GM23338 (cell line): Measurements from ENCODE around the gene PKD1. TPM values are rescaled to one million over a fixed set of nuclear protein-coding genes. Genes with fewer than 3 reads are reported as not detected.

ENCODE experiments used
- ATAC-seq: fragments of 200-7000 bp; cut with Tn5 transposase; 3 replicates; pipeline ENCODE4 v1.9.1; 2020
- DNase-seq: peaks from one replicate; pipeline ENCODE4 v3.0.0-alpha.2; 2015; ENCODE audit warnings: low spot score
- H2AFZ ChIP-seq: fragments of 200-600 bp; sonication (generic); 2 replicates; pipeline ENCODE4 v1.8.0; 2016; ENCODE audit warnings: antibody characterized with exemption, mild to moderate bottlenecking, moderate library complexity
- H3F3A ChIP-seq: fragments of 200-600 bp; sonication (generic); replicated peaks from 2 replicates; pipeline ENCODE4 v1.8.0; 2017; ENCODE audit warnings: antibody characterized with exemption, mixed run types, low read depth
- H3K27ac ChIP-seq: fragments of 200-600 bp; sonication (generic); 2 replicates; pipeline ENCODE4 v1.6.1; 2016; ENCODE audit warnings: low read depth
- H3K27me3 ChIP-seq: fragments of 200-600 bp; sonication (generic); 2 replicates; pipeline ENCODE4 v1.8.0; 2016; ENCODE audit warnings: mild to moderate bottlenecking, mixed run types, moderate library complexity; ENCODE audit not compliant: insufficient read depth
- H3K36me3 ChIP-seq: fragments of 200-600 bp; sonication (generic); 2 replicates; pipeline ENCODE4 v1.8.0; 2016; ENCODE audit warnings: mild to moderate bottlenecking; ENCODE audit not compliant: insufficient read depth
- H3K4me1 ChIP-seq: fragments of 200-600 bp; sonication (generic); 2 replicates; pipeline ENCODE4 v1.8.0; 2016; ENCODE audit warnings: mild to moderate bottlenecking, moderate library complexity; ENCODE audit not compliant: insufficient read depth
- H3K4me2 ChIP-seq: fragments of 200-600 bp; sonication (generic); 2 replicates; pipeline ENCODE4 v1.7.1; 2017; ENCODE audit warnings: mixed run types
- H3K4me3 ChIP-seq: fragments of 200-600 bp; sonication (generic); 2 replicates; pipeline ENCODE4 v1.6.1; 2016; ENCODE audit warnings: mixed run types
- H3K79me2 ChIP-seq: fragments of 200-600 bp; sonication (generic); replicated peaks from 2 replicates; pipeline ENCODE4 v1.8.0; 2017; ENCODE audit warnings: mild to moderate bottlenecking; ENCODE audit not compliant: insufficient read depth
- H3K9me2 ChIP-seq: fragments of 200-600 bp; sonication (generic); 2 replicates; pipeline ENCODE4 v1.8.0; 2017; ENCODE audit not compliant: insufficient read depth
- H4K20me1 ChIP-seq: fragments of 200-600 bp; sonication (generic); replicated peaks from 2 replicates; pipeline ENCODE4 v1.8.0; 2017; ENCODE audit warnings: mild to moderate bottlenecking; ENCODE audit not compliant: insufficient read depth
- H3K27ac Mint-ChIP-seq: 2 replicates; pipeline ENCODE4 v1.8.0; 2020; ENCODE audit warnings: inconsistent platforms, mild to moderate bottlenecking, moderate library complexity, mixed read lengths
- H3K27me3 Mint-ChIP-seq: 3 replicates; pipeline ENCODE4 v1.8.0; 2022; ENCODE audit warnings: low read depth, mild to moderate bottlenecking, moderate library complexity, mixed read lengths, inconsistent platforms; ENCODE audit not compliant: insufficient read depth, poor library complexity
- H3K36me3 Mint-ChIP-seq: 3 replicates; pipeline ENCODE4 v1.8.0; 2021; ENCODE audit warnings: low read depth, mild to moderate bottlenecking, inconsistent platforms, moderate library complexity, mixed read lengths
- H3K4me1 Mint-ChIP-seq: 3 replicates; pipeline ENCODE4 v1.8.0; 2020; ENCODE audit warnings: mild to moderate bottlenecking, inconsistent platforms, mixed read lengths
- H3K4me3 Mint-ChIP-seq: 3 replicates; pipeline ENCODE4 v1.8.0; 2021; ENCODE audit warnings: moderate library complexity, mild to moderate bottlenecking, inconsistent platforms, mixed read lengths
- H3K9me3 Mint-ChIP-seq: 3 replicates; pipeline ENCODE4 v1.8.0; 2020; ENCODE audit warnings: moderate library complexity, mild to moderate bottlenecking, inconsistent platforms, mixed read lengths
- CTCF ChIP-seq, 2 experiments: fragments of 200-600 bp in 1 of 2; sonication (generic) in 1 of 2; conservative IDR thresholded peaks; 2 replicates each; pipeline versions ENCODE4 v1.5.1 to v1.6.1; 2016 to 2017; ENCODE audit warnings: antibody characterized with exemption in 2 of 2, low read depth in 2 of 2, mild to moderate bottlenecking in 2 of 2, moderate library complexity in 1 of 2
- ETS1 ChIP-seq: IDR thresholded peaks from 2 replicates; pipeline ENCODE4 v1.6.1; 2016; ENCODE audit warnings: antibody characterized with exemption
- EZH2phosphoT487 ChIP-seq: fragments of 200-600 bp; sonication (generic); IDR thresholded peaks from one replicate; pipeline ENCODE4 v1.8.1; 2018; ENCODE audit warnings: antibody characterized with exemption; ENCODE audit not compliant: unreplicated experiment
- NANOG ChIP-seq: IDR thresholded peaks from 2 replicates; pipeline ENCODE4 v1.6.1; 2016; ENCODE audit warnings: antibody characterized with exemption, borderline replicate concordance
- REST ChIP-seq: IDR thresholded peaks from one replicate; pipeline ENCODE4 v1.6.1; 2018; ENCODE audit warnings: antibody characterized with exemption; ENCODE audit not compliant: unreplicated experiment
- polyA plus RNA-seq: library from polyadenylated mRNA; unstranded; fragments of >200 nt; fragmentation: Nextera tagmentation; extraction: Ambion mirVana; gene quantifications from 2 replicates; pipeline ENCODE4 v1.2.1, GENCODE V29; 2016
- total RNA-seq: library from RNA; depleted of rRNA; stranded (reverse); fragments of >200 nt; shearing (Covaris generic); gene quantifications from 2 replicates; pipeline ENCODE4 v1.2.3, GENCODE V29; 2014

PKD1 gene
- total and polyA plus RNA-seq, 2 experiments from 2014 or later = 21.1 to 107 TPM

GRCh38 chr16:2167068-2167638 lies 31.5 kb upstream of the PKD1 start:
- no peak for TF ChIP-seq ETS1
- Histone ChIP-seq H3K36me3 (peaks cover 4% of the 10 kb centered on the region; the same call in 1 of the 2 replicates), H3K4me2 (no peak overlapping the region), H3K4me1 (no peaks in the 10 kb centered on the region), H3F3A (peaks cover 13% of the 10 kb centered on the region; the same call in 1 of the 2 replicates), H3K9me2 (no peaks in the 10 kb centered on the region), H3K79me2 (peaks cover 14% of the 10 kb centered on the region), H2AFZ (no peak overlapping the region), H3K4me3 (no peak overlapping the region), H3K27ac (no peak overlapping the region), H3K27me3 (no peaks in the 10 kb centered on the region), H4K20me1 (no peaks in the 10 kb centered on the region; the same call in 1 of the 2 replicates)
- Mint-ChIP-seq H3K4me1 (peaks cover 2% of the 10 kb centered on the region; the same call in 2 of the 3 replicates), H3K27me3 (peaks cover 16% of the 10 kb centered on the region), H3K27ac (no peak overlapping the region), H3K4me3 (no peak overlapping the region), H3K36me3 (peaks cover 32% of the 10 kb centered on the region), H3K9me3 (no peaks in the 10 kb centered on the region; the same call in 2 of the 3 replicates)
- no peak for ATAC-seq
- no peak for DNase-seq

- peaks cover 16% of the 10 kb centered on the region for H3K27me3 Mint-ChIP-seq
- Histone ChIP-seq H3K27me3 (no peaks in the 10 kb centered on the region), H4K20me1 (no peaks in the 10 kb centered on the region; the same call in none of the 2 replicates), H3F3A (peaks cover 13% of the 10 kb centered on the region; the same call in 1 of the 2 replicates), H3K4me2 (no peak overlapping the region), H3K36me3 (peaks cover 4% of the 10 kb centered on the region; the same call in 1 of the 2 replicates), H3K4me3 (no peak overlapping the region), H3K9me2 (no peaks in the 10 kb centered on the region), H3K79me2 (peaks cover 19% of the 10 kb centered on the region), H2AFZ (no peak overlapping the region), H3K4me1 (no peaks in the 10 kb centered on the region), H3K27ac (no peak overlapping the region)
- H3K9me3 Mint-ChIP-seq = no peaks in the 10 kb centered on the region; the same call in 2 of the 3 replicates
- H3K4me3 Mint-ChIP-seq = no peak overlapping the region; the same call in 2 of the 3 replicates
- DNase-seq (no peak), ATAC-seq (no peak)
- H3K27ac Mint-ChIP-seq = no peak overlapping the region
- TF ChIP-seq REST (no peak), CTCF (conservative IDR thresholded peaks at IDR 0.05; ENCODE audit: low read depth in 2 of 2) (no peak), NANOG (no peak), EZH2phosphoT487 (no peak)
- H3K4me1 Mint-ChIP-seq = peaks cover 2% of the 10 kb centered on the region; the same call in 2 of the 3 replicates
- peaks cover 34% of the 10 kb centered on the region for H3K36me3 Mint-ChIP-seq
Observed at GRCh38 chr16:2166263-2167067, 30.8 kb upstream of the PKD1 start.
